SK-MEL-5 (cell line): ENCODE data around the gene CD40. TPM values are rescaled to one million over a fixed set of nuclear protein-coding genes. Genes with fewer than 3 reads are reported as not detected.

Experiments used
- DNase-seq: peaks from one replicate; pipeline ENCODE4 v3.0.0-alpha.2; 2016; ENCODE audit warnings: low read depth, low spot score
- in situ Hi-C: cut with HindIII; loops from 2 replicates; pipeline ENCODE4 v1.10.0; 2016; ENCODE audit warnings: low sequenced_read_pairs, high pct_unique_total_duplicates, low pct_unique_long_range_greater_than_20kb
- polyA plus RNA-seq, 2 experiments: library from polyadenylated mRNA; depleted of rRNA; stranded (reverse); fragments of >200 nt; gene quantifications; 2 replicates each; pipeline ENCODE4 v1.2.3, GENCODE V29; 2015
- total RNA-seq: library from RNA; depleted of rRNA; stranded (reverse); fragments of >200 nt; shearing (Covaris generic); gene quantifications from 2 replicates; pipeline ENCODE4 v1.2.3, GENCODE V29; 2014; rRNA removed

Gene CD40
- not detected in 2 replicates for total RNA-seq
- not detected in 2 replicates for polyA plus RNA-seq (2015; cell fraction: cytosol; rRNA removed)
- polyA plus RNA-seq (2015; cell fraction: nucleus; rRNA removed) = not detected in 2 replicates

DNA sequence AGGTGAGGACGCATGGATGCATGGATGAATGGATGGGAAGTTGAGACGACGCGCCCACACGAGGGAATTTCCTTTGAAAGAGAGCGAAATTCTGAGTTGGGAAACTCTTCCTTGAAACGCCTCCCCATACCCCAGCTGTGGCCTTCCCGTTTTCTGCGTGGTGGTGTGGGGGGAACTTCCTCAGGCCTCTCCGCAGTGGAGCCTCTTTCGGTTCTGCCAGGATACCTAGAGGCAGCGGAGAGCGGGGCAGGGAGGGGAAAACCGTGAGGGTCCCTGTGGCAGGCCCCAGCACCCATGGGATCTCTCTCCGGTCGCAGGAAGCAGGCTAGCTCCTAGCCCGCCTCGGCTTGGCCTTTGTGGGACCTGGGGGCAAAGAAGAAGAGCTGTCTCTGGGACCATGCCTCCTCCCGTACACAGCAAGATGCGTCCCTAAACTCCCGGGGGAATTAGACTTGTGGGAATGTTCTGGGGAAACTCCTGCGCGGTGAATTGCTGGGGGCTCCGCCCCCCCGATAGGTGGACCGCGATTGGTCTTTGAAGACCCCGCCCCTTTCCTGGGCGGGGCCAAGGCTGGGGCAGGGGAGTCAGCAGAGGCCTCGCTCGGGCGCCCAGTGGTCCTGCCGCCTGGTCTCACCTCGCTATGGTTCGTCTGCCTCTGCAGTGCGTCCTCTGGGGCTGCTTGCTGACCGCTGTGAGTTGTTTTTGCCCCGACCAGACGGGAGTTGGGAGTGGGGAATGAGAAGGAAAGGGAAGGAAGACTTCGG is at the start of gene CD40:
Gene CD40 (plus strand): TSS at position 611 of the 764 bp plus-strand sequence. CDS start 30 bp downstream, at position 641.
- in situ Hi-C loops = no loop called here
- DNase-seq = no peak

DNA sequence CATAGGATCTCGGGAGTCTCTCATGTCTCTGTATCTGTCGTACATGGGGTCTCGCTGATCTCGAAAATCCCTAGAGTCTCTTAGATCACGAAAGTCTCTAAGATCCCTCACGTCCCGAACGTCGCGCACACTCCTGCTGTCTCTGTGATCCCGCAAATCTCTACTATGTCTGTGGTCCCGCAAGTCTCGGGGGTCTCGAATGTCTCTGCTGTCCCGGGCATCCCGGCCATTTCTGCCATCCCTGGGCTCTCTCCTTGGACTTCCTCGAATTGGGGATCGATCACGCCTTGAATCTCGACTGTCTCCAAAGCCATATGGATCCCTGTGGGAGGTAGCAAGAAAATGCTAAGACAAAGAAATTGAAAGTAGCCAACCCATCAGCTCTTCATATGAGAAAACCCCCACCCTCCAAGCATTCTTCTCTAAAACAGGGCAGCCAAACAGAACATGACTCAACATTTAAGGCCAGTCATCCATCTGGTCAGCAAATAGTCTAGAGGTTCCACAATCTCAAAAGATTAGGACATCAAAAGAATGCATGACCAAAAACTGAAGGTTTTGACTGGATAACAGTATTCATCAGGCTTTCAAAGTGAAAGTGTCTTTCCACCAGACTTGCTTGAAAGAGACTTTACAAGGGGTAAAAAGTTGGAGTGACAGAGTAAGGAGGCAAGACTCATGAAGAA is 47.8 kb upstream of the CD40 start:
- in situ Hi-C loops = no loop called here
- DNase-seq = no peak

DNA sequence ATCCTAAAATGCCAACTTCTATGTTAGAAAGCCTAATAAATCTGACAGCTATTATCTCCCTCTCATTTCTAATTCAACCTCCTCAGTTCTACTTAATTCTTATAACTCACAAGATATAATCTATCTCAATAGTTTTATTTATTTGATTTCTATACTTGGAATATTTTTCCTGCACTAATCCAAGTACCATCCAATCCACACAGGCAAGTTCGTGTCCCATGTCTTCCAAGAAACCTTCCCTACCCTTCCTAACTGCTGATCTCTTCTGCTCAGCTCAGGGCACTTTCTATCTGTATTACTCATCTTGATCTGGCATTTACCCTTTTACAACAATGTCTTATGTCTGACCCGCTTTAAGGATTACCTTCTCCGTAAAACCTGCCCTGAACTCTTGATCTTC is 46.5 kb upstream of the CD40 start:
- in situ Hi-C loops = no loop called here
- no peak for DNase-seq

DNA sequence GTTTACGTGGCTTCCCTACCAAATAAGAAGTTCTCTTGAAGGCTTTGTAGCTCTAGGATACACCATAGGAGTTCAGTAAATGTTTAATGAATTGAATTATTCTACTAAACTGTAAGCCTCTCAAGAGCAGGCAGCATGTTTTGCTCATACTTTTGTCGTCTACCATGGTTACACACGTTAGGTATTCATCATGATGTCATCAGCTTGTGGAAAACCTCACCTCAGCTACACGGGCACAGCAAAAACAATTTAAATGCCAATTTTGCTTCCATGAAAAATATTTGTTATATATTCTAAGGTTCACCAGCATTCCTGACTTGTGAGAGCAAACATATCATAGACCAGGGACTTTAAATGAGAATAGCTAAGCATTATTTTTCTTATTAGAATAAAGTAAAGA is 45.1 kb upstream of the CD40 start:
- in situ Hi-C loops = no loop called here
- DNase-seq = no peak

DNA sequence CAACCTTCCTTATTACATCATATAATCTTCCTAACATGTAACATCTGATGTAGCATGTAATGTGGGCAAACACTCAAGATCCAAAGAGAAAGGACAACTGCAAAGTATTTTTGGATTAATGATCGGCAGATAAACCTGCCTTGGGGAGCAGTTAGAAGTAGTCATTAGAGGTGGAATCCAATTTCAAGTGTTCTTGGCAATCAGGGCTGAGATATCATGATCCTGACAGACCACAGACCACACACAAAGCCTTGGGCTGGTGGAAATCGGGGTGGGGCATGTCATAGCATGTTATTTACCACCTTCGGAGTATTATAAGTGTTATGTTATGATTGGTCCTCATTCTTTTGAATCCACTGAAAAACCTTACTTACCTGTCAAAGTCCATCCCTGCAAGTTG is 44.7 kb upstream of the CD40 start:
- DNase-seq = no peak
- in situ Hi-C loops = no loop called here

DNA sequence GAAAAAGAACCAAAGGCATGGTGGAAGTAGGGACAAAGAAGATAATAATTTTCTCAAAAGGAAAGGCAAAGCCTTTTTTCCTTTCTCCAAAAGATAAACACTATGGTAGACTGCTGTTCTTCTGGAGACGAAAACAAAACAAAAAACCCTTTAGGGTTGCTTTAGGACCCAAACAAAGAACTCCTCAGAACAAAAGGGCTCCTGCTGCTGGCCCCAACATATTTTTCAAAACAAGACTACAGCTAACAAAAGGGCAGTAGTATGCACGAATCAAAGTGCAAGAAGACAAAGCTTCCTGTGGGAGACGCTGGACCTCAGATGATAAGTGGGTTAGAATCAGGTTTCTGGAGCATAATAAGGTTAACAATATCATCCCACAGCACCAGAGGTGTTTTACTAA is 44.1 kb upstream of the CD40 start:
- DNase-seq = no peak
- in situ Hi-C loops = no loop called here

DNA sequence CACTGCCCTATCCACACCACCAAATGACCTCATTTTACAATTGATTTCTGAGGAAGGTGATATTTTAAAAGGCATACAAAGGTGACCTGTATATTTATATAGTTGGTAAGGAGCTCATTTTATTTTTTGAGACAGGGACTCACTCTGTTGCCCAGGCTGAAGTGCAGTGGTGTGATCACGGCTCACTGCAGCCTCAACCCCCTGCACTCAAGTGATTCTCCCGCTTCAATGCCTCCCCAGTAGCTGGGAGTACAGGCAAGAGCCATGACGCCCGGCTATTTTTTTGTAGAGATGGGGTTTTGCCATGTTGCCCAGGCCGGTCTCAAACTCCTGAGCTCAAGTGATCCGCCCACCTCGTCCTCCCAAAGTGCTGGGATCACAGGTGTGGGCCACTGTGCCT is 41.3 kb upstream of the CD40 start:
- no peak for DNase-seq
- in situ Hi-C loops = no loop called here

DNA sequence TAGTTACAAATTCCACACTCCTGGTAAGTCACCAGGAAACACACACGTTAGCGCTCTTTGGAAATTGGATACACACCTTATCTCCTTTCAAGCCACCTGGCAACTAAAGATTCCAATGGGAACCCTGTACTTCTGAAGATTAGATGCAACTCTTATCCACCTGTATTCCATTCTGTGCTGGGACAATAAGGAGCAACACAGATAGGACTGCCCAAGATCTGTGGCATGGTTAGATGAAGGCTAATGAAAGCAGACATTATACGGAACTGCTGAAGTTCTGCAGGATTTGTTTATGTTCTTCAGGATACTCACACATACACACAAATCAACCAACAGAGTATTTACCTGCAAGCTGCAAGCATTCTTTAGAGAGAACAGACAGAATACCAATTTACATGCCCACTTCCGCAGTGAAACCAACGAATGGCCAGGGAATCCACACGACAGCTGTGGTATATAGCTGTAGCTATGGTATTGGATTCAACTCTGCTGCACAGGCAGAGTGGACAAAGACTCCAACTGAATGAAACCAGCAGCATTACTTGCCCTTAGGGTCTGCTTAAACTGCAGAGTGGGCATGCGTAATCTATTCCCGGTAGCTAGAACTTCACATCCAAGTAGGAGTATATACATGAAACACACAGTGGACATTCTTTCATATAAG is 40.3 kb upstream of the CD40 start:
- in situ Hi-C loops = no loop called here
- DNase-seq = no peak

DNA sequence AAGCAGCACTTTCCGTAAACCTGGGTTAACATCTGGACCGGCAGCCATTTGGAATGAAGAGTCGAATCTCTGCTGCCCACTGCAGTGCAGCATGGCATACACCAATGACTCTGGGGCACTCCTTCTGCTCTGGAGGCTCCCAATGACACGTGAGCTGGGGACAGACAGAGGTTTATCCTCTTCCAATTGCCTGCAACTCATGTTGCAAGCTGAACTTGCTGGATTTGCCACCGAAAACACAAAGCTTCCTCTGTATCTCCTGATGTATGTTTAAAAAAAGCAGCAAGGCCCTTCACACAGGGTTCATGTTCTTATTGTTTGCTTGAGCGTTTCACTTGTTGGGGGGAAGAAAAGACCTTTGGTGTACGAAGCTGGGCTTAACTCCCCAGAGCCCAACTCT is 39.2 kb upstream of the CD40 start:
- in situ Hi-C loops = no loop called here
- DNase-seq = peak; percentile 81

DNA sequence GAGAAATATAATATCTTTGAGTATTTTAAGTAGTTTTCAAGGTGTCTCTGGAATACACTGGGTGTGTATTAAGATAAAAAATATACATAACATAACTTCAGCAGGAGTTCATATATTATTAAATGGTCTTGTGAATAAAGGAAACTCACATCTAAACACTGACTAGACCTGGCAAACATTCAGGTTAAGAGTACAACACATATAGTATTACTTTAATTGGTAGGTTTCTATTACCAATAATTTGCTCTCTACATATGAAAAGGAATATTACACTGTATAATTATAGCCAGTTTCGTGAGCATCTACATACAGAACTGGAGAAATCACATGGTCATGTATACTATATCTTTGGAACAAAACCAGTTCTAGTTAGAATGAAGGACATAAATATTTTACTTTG is 37.0 kb upstream of the CD40 start:
- in situ Hi-C loops = no loop called here
- DNase-seq = no peak

DNA sequence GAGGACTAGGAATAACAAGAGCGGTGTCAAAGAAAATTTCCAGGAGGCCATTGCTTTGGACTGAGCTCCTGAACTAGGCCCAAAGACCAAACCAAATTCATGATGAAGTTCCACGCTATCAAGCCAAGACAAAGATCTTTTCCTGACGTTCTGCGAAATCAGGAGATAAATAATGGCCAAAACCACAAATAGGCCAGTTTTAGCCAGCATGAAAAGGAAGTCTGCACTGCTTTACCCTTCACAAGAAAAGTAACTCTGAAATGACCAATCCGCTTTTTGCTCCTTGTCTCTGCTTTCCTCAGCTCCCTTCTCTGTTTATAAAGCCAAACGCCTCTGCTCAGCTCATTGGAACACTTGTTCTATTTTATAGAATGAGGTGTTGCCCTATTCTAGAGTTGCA is 35.0 kb upstream of the CD40 start:
- in situ Hi-C loops = no loop called here

DNA sequence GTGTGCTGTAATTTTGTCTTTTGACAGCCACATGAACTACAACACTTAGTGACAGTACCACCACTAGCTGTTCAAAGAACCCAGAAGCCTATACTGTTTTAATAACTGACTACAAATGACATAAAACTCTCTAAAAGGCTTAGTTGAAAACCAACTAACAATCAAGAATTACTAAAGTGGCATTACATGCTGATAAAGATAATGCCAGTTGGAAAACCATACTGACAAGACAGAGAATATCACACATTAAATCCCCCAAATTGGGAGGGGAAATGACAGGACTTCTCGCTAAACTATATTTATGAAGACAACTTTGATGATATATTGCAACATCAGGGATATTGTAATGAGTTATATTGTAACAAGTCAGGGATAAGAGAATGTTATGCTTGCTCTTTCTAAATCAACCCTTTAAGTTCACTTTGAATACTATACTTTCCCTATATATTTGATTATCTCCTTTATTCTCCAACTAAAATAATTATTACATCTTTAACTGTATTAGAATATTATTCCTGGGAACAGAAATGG is 34.5 kb upstream of the CD40 start:
- in situ Hi-C loops = no loop called here
- DNase-seq = no peak

More for the DNA sequence above, 35.0 kb upstream of the CD40 start:
- DNase-seq = no peak

DNA sequence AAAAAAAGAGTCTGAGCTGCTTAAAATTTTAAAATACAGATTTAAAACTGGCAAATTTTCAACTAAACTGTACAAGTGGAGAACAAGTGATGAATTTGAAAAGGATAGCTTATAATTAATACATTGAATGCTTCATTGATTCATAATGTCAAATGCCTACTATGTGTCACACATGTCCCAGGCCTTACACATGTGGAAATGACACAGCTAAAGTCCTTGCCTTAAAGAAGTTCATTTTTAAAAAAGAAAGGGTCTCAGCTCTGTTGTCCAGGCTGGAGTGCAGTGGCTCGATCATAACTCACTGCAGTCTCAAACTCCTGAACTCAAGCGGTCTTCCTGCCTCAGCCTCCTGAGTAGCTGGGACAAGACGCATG is 33.3 kb upstream of the CD40 start:
- in situ Hi-C loops = no loop called here
- DNase-seq = no peak

DNA sequence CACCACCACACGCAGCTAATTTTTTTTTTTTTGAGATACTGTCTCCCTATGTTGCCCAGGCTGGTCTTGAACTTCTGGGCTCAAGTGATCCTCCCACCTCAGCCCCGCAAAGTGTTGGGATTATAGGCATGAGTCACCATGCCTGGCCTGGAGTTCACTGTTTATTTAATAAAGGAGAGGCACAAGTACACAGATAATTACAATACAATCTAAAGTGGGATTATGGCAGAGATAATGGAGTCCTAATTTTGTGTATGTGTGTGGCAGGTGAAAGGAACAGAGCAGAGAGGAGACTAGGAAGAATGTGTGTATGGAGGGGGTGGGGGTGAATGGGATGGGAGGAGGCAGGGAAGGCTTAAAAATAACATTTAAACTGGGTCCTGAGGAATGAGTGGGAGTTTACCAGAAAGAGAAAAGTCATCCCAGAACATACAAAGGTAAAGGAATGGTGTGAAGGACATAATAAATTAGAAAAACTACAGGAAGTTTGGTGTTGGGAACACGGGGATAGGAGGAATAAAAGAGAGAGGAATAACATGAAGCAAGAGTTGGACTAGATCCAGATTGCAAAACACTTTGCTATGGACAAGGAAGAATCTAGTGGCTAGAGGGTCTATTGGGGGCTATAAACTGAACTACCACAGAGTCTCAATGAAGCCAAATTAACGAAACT is 32.8 kb upstream of the CD40 start:
- in situ Hi-C loops = no loop called here
- no peak for DNase-seq

DNA sequence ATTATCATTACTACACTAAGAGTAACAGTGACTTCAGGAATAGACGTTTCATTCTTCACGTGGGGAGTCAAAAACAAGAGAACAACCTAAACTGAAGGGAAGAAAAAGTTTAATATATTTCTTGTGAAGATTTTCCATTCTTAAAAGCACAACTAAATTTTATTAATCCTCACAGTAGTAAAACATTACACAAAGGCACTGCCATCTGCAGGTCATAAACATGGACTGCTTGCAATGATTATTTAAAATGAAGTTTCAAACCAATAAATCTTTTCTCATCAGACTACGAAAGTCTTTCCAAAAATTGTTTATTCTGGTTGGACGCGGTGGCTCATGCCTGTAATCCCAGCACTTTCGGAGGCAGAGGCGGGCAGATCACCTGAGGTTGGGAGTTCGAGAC is 31.0 kb upstream of the CD40 start:
- in situ Hi-C loops = no loop called here
- peak; percentile 36 for DNase-seq

DNA sequence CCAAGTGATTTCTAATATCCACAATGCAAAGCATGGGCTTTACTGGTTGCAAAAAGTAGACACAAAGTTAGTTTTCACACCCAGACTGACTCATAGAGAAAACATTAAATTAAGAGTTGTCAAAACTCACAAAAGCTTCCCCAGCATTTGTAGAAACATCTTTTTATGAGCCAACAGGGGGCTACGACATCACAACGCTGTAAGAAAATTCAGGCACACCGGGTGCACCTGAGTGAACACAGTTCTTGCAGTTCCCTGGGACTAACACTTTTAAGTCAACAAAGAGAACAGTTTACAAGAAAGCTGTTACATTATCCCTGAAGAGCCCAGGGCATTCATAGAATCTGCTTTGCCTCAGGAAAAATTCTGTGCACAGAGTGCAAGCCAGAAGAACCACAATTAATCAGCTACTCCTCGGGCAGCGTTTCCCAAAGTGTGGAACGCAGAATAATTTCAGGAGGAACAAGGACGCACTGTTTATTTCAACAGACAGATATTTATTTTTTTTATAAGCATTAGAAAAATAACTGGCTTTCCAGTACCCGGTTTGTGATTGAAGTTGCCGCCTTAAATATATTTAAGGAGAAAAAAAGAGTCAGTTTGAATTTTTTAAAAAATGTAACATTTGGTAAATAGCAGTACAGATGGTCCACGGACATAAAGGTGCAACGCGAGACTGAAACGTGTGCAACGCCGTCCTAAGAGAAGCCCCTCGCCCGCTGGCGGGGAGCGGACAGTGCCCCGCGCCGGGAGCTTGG is 29.5 kb upstream of the CD40 start:
- in situ Hi-C loops = no loop called here
- peak; percentile 67 for DNase-seq

DNA sequence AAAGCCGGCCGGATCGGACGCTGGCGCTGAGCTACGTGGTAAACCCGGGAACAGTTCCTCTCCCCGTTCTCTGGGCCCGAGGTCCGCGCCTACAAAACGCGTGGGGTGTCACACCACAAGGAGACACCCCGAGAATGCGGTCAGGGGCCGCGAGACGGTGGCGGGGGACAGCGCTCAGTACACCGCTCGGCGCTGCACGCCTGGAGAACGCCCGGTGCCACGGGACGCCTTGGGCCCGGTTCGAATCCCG is 29.0 kb upstream of the CD40 start:
- no peak for DNase-seq
- in situ Hi-C loops = no loop called here
